Lung (tissue), 12 donors: ENCODE measurements around the gene TLCD2. TPM values are rescaled to one million over a fixed set of nuclear protein-coding genes. Genes with fewer than 3 reads are reported as not detected.

Experiments used
- ATAC-seq: fragments of 200-7000 bp; cut with Tn5 transposase; one replicate; pipeline ENCODE4 v1.9.1; 2020; ENCODE audit warnings: moderate number of reproducible peaks; ENCODE audit not compliant: insufficient read depth, low FRiP score
- DNase-seq, 3 donors: peaks; one replicate each; pipeline ENCODE4 v3.0.0-alpha.2; 2013 to 2017
- H3K27ac ChIP-seq, 2 donors: one replicate each; pipeline ENCODE4 v1.5.1; 2013; ENCODE audit warnings: mild to moderate bottlenecking in 2 of 2, moderate library complexity in 2 of 2, control low read depth in 1 of 2, inconsistent platforms in 1 of 2, low read depth in 1 of 2, low read length in 1 of 2
- H3K27me3 ChIP-seq, 3 donors: one replicate each; pipeline ENCODE4 v1.5.1; 2013; ENCODE audit warnings: low read length in 2 of 3; ENCODE audit not compliant: control insufficient read depth in 3 of 3, insufficient read depth in 3 of 3
- H3K36me3 ChIP-seq, 4 donors: one replicate each; pipeline ENCODE4 v1.5.1; 2013; ENCODE audit warnings: low read length in 4 of 4, mild to moderate bottlenecking in 1 of 4, moderate library complexity in 1 of 4; ENCODE audit not compliant: control insufficient read depth in 4 of 4, insufficient read depth in 4 of 4
- H3K4me1 ChIP-seq, 5 donors: one replicate each; pipeline ENCODE4 v1.5.1; 2013; ENCODE audit warnings: low read length in 5 of 5, mild to moderate bottlenecking in 2 of 5, moderate library complexity in 1 of 5; ENCODE audit not compliant: control insufficient read depth in 5 of 5, insufficient read depth in 5 of 5
- H3K4me3 ChIP-seq: one replicate; pipeline ENCODE4 v1.5.1; 2013; ENCODE audit warnings: mild to moderate bottlenecking, control low read depth, moderate library complexity
- H3K9ac ChIP-seq, 2 donors: one replicate each; pipeline ENCODE4 v1.5.1; 2013; ENCODE audit warnings: low read length in 2 of 2, control low read depth in 1 of 2; ENCODE audit not compliant: insufficient read depth in 1 of 2
- H3K9me3 ChIP-seq, 4 donors: one replicate each; pipeline ENCODE4 v1.5.1; 2013; ENCODE audit warnings: low read length in 3 of 4, mild to moderate bottlenecking in 1 of 4, moderate library complexity in 1 of 4; ENCODE audit not compliant: control insufficient read depth in 4 of 4, insufficient read depth in 3 of 4
- CTCF ChIP-seq: IDR thresholded peaks from 2 replicates; pipeline ENCODE4 v1.5.1; 2012; ENCODE audit warnings: mild to moderate bottlenecking; ENCODE audit errors: control extremely low read depth, extremely low read depth
- WGBS, 2 donors: extraction: QIAGEN DNeasy Blood & Tissue Kit; methylation state at CpG; one replicate each; pipeline ENCODE4 v1.1.7; 2013; 5-methylcytosine and 5-hydroxymethylcytosine counted together
- polyA plus RNA-seq, 2 donors: library from polyadenylated mRNA; stranded (reverse); fragments of 200-250 nt; gene quantifications; one replicate each; pipeline ENCODE4 v1.2.1, GENCODE V29; 2013
- total RNA-seq, 2 donors: library from RNA; depleted of rRNA in 1 of 2; stranded (reverse); fragments of >200 nt in 1 of 2; gene quantifications; one replicate each; pipeline ENCODE4 v1.2.1, GENCODE V29; 2014 to 2021
- donor health status: control.
- donor health status: control.
- donor health status: Bipolar disorder and iron deficiency.
- donor health status: healthy.
- donor health status: DM: yes; HTN: yes; CAD: no.

Gene TLCD2
- total and polyA plus RNA-seq, 4 donors, result 4.4 to 16.1 (median 9.8) TPM

- Histone ChIP-seq H3K9me3 (no peaks in the 10 kb centered on the region), H3K4me3 (no peak overlapping the region), H3K4me1 (peaks cover 0 to 9% (median 0%) of the 10 kb centered on the region in 5 donors), H3K36me3 (no peaks in the 10 kb centered on the region), H3K9ac (no peak overlapping the region), H3K27me3 (no peaks in the 10 kb centered on the region), H3K27ac (peak overlapping the region in 1 of 2 donors; percentile 75)
- TF ChIP-seq CTCF, result no peak
- DNase-seq (no peak), ATAC-seq (no peak)
- WGBS, 2 donors, result 76 to 81% methylated on average over 23 of the region's 23 CpGs
Observed at GRCh38 chr17:1753767-1754429, 43.7 kb upstream of the TLCD2 start.

GRCh38 chr17:1752425-1753262 is 42.5 kb upstream of the TLCD2 start:
- H3K4me3 ChIP-seq, result peak overlapping the region; percentile 7
- H3K27me3 ChIP-seq, result no peaks in the 10 kb centered on the region
- TF ChIP-seq CTCF, result no peak
- H3K36me3 ChIP-seq, result no peaks in the 10 kb centered on the region
- 32 to 40% methylated on average over 17 to 18 of the region's 18 CpGs for WGBS, 2 donors
- H3K27ac ChIP-seq, result peak overlapping the region in 1 of 2 donors; percentile 86
- peak; percentile 49 for ATAC-seq
- peaks cover 0 to 9% (median 0%) of the 10 kb centered on the region in 5 donors for H3K4me1 ChIP-seq
- DNase-seq, result no peak
- no peak overlapping the region for H3K9ac ChIP-seq
- no peaks in the 10 kb centered on the region for H3K9me3 ChIP-seq

GRCh38 chr17:1750628-1751027 is 40.5 kb upstream of the TLCD2 start:
- Histone ChIP-seq H3K4me3 (no peak overlapping the region), H3K4me1 (peaks cover 0 to 7% (median 0%) of the 10 kb centered on the region in 5 donors), H3K36me3 (no peaks in the 10 kb centered on the region), H3K9ac (no peak overlapping the region), H3K9me3 (no peaks in the 10 kb centered on the region), H3K27me3 (no peaks in the 10 kb centered on the region), H3K27ac (peak overlapping the region in 1 of 2 donors; percentile 57)
- DNase-seq (no peak), ATAC-seq (no peak)
- TF ChIP-seq CTCF, result no peak
- 77 to 83% methylated on average over 9 of the region's 9 CpGs for WGBS, 2 donors
